Measurements from ENCODE around the gene MYMK.

Gene MYMK

GRCh38 chr9:133540698-133541025 lies 15.9 kb upstream of the MYMK start:
- TF ChIP-seq CTCF (IDR thresholded peaks at IDR 0.05): no peak
- no peak overlapping the region for H3K4me3 ChIP-seq (ENCODE audit: low read depth, low read length)

GRCh38 chr9:133539991-133540697 lies 15.4 kb upstream of the MYMK start:
- H3K4me2 ChIP-seq (ENCODE audit: low read length): peak overlapping the region; percentile 60
- peak overlapping the region; percentile 47 for H3K4me3 ChIP-seq (ENCODE audit: low read depth, low read length)
- no peak for TF ChIP-seq CTCF (IDR thresholded peaks at IDR 0.05)
- no peaks in the 10 kb centered on the region for H3K27me3 ChIP-seq (ENCODE audit: control insufficient read depth, insufficient read depth, low read length)
- H3K79me2 ChIP-seq: no peaks in the 10 kb centered on the region
- H3K9me3 ChIP-seq (ENCODE audit: control insufficient read depth, low read length): no peaks in the 10 kb centered on the region
- no peak overlapping the region for H2AFZ ChIP-seq
- H3K9ac ChIP-seq: no peak overlapping the region
- H3K4me1 ChIP-seq: no peaks in the 10 kb centered on the region
- H3K36me3 ChIP-seq (ENCODE audit: control insufficient read depth, insufficient read depth, low read length): no peaks in the 10 kb centered on the region
- peak overlapping the region; percentile 29 for H3K27ac ChIP-seq

More at GRCh38 chr9:133540698-133541025, 15.9 kb upstream of the MYMK start:
- no peak overlapping the region for H3K27ac ChIP-seq
- H3K79me2 ChIP-seq: no peaks in the 10 kb centered on the region
- H3K27me3 ChIP-seq (ENCODE audit: control insufficient read depth, insufficient read depth, low read length): no peaks in the 10 kb centered on the region
- no peak overlapping the region for H2AFZ ChIP-seq
- no peak overlapping the region for H3K4me2 ChIP-seq (ENCODE audit: low read length)
- no peak overlapping the region for H3K9ac ChIP-seq
- H3K36me3 ChIP-seq (ENCODE audit: control insufficient read depth, insufficient read depth, low read length): no peaks in the 10 kb centered on the region
- no peaks in the 10 kb centered on the region for H3K9me3 ChIP-seq (ENCODE audit: control insufficient read depth, low read length)
- H3K4me1 ChIP-seq: no peaks in the 10 kb centered on the region

- H3K9ac ChIP-seq: no peak overlapping the region
- no peak overlapping the region for H3K27ac ChIP-seq
- H3K4me3 ChIP-seq (ENCODE audit: low read depth, low read length): peak overlapping the region; percentile 47
- H3K4me1 ChIP-seq: no peaks in the 10 kb centered on the region
- TF ChIP-seq CTCF (IDR thresholded peaks at IDR 0.05): no peak
- no peaks in the 10 kb centered on the region for H3K27me3 ChIP-seq (ENCODE audit: control insufficient read depth, insufficient read depth, low read length)
- no peaks in the 10 kb centered on the region for H3K36me3 ChIP-seq (ENCODE audit: control insufficient read depth, insufficient read depth, low read length)
- no peaks in the 10 kb centered on the region for H3K79me2 ChIP-seq
- H2AFZ ChIP-seq: peak overlapping the region; percentile 74
- H3K4me2 ChIP-seq (ENCODE audit: low read length): peak overlapping the region; percentile 60
- no peaks in the 10 kb centered on the region for H3K9me3 ChIP-seq (ENCODE audit: control insufficient read depth, low read length)
These were observed 14.4 kb upstream of the MYMK start for GRCh38 chr9:133538851-133539833.

- H3K4me1 ChIP-seq: no peaks in the 10 kb centered on the region
These were observed 13.4 kb upstream of the MYMK start for GRCh38 chr9:133538176-133538575.

More at GRCh38 chr9:133538176-133538575, 13.4 kb upstream of the MYMK start:
- Histone ChIP-seq H3K27ac (no peak overlapping the region), H3K79me2 (no peaks in the 10 kb centered on the region), H3K9me3 (ENCODE audit: control insufficient read depth, low read length) (no peaks in the 10 kb centered on the region), H3K4me3 (ENCODE audit: low read depth, low read length) (no peak overlapping the region), H3K9ac (no peak overlapping the region), H3K27me3 (ENCODE audit: control insufficient read depth, insufficient read depth, low read length) (no peaks in the 10 kb centered on the region), H2AFZ (no peak overlapping the region), H3K4me2 (ENCODE audit: low read length) (no peak overlapping the region), H3K36me3 (ENCODE audit: control insufficient read depth, insufficient read depth, low read length) (no peaks in the 10 kb centered on the region)
- no peak for TF ChIP-seq CTCF (IDR thresholded peaks at IDR 0.05)
